PC-9 (cell line): Measurements from ENCODE around the gene TSC1.

ENCODE experiments used
- EZH2 ChIP-seq: fragments of 200-600 bp; sonication (generic); IDR thresholded peaks from 2 replicates; pipeline ENCODE4 v1.8.0; 2017; ENCODE audit warnings: antibody characterized with exemption, low read depth
- TF ChIP-seq, protein P1 (sequence below): fragments of 200-600 bp; sonication (generic); conservative IDR thresholded peaks from 2 replicates; pipeline ENCODE4 v1.6.1; 2017; ENCODE audit warnings: mixed run types, antibody characterized with exemption, mild to moderate bottlenecking, moderate library complexity

GRCh38 chr9:132919614-132920268 is 24.7 kb downstream of the TSC1 start:
- no peak for TF ChIP-seq EZH2
- TF ChIP-seq, protein P1, sequence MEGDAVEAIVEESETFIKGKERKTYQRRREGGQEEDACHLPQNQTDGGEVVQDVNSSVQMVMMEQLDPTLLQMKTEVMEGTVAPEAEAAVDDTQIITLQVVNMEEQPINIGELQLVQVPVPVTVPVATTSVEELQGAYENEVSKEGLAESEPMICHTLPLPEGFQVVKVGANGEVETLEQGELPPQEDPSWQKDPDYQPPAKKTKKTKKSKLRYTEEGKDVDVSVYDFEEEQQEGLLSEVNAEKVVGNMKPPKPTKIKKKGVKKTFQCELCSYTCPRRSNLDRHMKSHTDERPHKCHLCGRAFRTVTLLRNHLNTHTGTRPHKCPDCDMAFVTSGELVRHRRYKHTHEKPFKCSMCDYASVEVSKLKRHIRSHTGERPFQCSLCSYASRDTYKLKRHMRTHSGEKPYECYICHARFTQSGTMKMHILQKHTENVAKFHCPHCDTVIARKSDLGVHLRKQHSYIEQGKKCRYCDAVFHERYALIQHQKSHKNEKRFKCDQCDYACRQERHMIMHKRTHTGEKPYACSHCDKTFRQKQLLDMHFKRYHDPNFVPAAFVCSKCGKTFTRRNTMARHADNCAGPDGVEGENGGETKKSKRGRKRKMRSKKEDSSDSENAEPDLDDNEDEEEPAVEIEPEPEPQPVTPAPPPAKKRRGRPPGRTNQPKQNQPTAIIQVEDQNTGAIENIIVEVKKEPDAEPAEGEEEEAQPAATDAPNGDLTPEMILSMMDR, result no peak
